Activated naive CD4-positive, alpha-beta T cell treated with Interleukin-2 at 50 U/mL for 16 hours (primary cell): ENCODE data around the gene MNDA.
"Not testable (repeated sequence)": the region's sequence is repeated elsewhere in the genome, so short reads cannot be mapped to it uniquely, and the experiment has no call there.

ENCODE experiments used
- DNase-seq: peaks from one replicate; pipeline ENCODE4 v3.0.0-alpha.2; 2020

Gene MNDA

DNA sequence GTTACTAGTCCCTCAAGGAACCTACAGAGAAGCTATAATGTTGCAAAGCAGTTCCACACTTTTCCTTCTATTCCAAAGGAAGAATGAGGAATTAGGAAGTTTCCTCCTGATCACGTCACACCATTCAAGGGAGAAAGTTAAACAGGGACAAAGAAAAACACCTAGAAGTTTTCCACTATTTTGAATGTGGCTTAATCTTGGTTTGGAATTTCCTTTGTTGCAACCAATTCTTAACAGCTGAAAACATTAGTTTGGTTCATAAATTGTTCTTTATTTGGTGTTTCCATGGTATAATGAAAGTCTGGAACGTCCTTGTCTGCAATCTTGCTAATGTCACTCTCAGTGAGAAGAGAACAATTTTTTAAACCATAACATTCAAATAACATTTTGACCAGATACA is 8.4 kb downstream of the MNDA start:
- DNase-seq: no peak

DNA sequence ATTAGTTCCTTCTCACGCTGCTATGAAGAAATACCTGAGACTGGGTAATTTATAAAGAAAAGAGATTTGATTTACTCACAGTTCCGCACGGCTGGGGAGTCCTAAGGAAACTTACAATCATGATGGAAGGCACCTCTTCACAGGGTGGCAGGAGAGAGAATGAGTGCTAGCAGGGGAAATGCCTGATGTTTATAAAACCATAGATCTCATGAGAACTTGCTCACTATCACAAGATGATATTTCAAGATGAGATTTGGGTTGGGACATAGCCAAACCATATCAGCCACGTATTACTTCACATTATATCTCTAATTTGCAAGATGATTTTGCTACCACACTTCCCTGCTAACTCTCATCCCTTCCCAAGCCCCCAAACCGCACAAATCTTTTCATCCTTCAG is 9.1 kb downstream of the MNDA start:
- no peak for DNase-seq

DNA sequence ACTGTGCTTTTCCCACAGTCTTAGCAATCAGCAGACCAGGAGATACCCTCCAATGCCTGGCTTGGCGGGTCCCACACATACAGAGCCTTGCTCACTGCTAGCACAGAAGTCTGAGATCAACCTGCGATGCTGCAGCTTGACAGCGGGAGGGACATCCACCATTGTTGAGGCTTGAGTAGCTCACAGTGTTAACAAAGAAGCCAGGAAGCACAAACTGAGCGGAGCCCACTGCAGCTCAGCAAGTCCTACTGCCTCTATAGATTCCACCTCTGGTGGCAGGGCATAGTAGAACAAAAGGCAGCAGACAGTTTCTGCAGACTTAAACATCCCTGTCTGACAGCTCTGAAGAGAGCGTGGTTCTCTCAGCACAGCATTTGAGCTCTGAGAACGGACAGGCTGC is 33.4 kb downstream of the MNDA start:
- DNase-seq: no peak

DNA sequence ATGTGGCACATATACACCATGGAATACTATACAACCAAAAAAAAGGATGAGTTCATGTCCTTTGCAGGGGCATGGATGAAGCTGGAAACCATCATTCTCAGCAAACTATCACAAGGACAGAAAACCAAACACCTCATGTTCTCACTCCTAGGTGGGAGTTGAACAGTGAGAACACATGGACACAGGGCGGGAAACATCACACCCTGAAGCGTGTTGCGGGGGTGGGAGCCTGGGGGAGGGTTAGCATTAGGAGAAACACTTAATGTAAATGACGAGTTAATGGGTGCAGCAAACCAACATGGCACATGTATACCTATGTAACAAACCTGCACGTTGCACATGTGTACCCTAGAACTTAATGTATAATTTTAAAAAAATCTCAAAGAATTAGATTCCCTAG is 39.3 kb downstream of the MNDA start:
- not testable (repeated sequence) for DNase-seq

DNA sequence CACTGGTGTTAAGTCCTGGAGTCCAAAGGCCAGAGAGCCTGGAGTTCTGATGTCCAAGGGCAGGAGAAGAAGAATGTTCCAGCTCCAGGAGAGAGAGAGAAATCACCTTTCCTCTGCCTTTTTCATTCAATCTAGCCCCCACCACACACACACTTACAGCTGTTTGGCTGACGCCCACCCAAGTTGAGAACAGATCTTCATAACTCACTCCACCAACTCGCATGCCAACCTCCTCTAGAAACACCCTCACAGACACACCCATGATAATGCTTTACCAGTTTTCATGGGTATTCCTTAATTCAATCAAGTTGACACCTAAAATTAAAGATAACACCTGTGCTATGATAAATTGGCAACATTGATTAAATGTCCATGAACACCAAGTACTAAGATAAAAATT is 42.0 kb downstream of the MNDA start:
- no peak for DNase-seq

DNA sequence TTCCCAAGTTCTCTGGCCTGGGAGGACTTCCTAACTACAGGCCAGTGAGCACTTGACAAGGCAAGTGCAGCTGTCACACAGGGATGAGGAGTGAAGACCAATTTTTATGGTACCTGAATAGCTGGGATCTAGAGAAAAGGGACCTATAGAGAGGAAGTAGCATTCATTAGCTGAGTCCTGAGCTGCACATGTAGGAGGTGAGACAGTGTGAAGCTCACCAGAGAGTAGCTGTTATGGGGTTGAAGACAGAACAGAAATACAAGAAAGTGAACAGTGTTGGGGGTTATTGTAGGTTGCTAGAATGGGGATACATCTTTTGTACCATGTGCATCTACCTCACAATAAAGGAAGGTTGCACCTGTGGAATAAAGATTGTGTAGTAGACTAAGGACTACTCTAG is 62.5 kb downstream of the MNDA start:
- no peak for DNase-seq

- no peak for DNase-seq
Observed at GRCh38 chr1:158898722-158899121, 67.6 kb downstream of the MNDA start.
